ENCODE results near the gene SCNN1A. TPM values are rescaled to one million over a fixed set of nuclear protein-coding genes. Genes with fewer than 3 reads are reported as not detected.

The SCNN1A gene
- total and polyA plus RNA-seq, 2 donors (not counting 3 experiments of a cell fraction or from before 2014, with no cell fraction given) = 0.12 to 0.18 TPM

- CTCF ChIA-PET = interaction anchor here (0.5 to 1.3 kb wide), 2 partner anchors 28 to 61 kb away, joined by 3 read pairs; no protein-coding TSS in a partner anchor
- peaks cover 11 to 30% of the 10 kb centered on the region in 2 experiments for H3K36me3 ChIP-seq (ENCODE audit: control insufficient read depth in 2 of 2, extremely low read depth in 1 of 2, insufficient read depth in 2 of 2, low read length in 2 of 2)
- intact Hi-C loops (cut with micrococcal nuclease) = no loop called here
Measured at GRCh38 chr12:6387541-6387940, 12.2 kb upstream of the SCNN1A start.

More at GRCh38 chr12:6387541-6387940, 12.2 kb upstream of the SCNN1A start:
- Histone ChIP-seq H3K4me2 (ENCODE audit: insufficient read depth, low read length) (no peak overlapping the region), H3K27ac (ENCODE audit: insufficient read depth, low read depth, low read length) (no peak overlapping the region), H3K9me3 (replicated peaks; ENCODE audit: control insufficient read depth, insufficient read depth, low read length) (no peaks in the 10 kb centered on the region), H3K4me3 (replicated peaks in 1 of 3; ENCODE audit: insufficient read depth in 1 of 3, low read depth in 1 of 3, low read length in 3 of 3) (no peak overlapping the region), H2AFZ (ENCODE audit: low read depth, low read length) (no peak overlapping the region), H3K9me1 (replicated peaks; ENCODE audit: control insufficient read depth, extremely low read depth, insufficient read depth, low read length) (no peaks in the 10 kb centered on the region), H3K79me2 (ENCODE audit: control insufficient read depth, insufficient read depth, low read length) (peaks cover 20% of the 10 kb centered on the region), H3K4me1 (ENCODE audit: control insufficient read depth, extremely low read depth, insufficient read depth, low read length) (peaks cover 20% of the 10 kb centered on the region), H3K27me3 (ENCODE audit: control insufficient read depth in 2 of 2, insufficient read depth in 2 of 2, low read length in 2 of 2) (no peaks in the 10 kb centered on the region), H3K9ac (replicated peaks; ENCODE audit: extremely low read depth, insufficient read depth, low read length) (no peak overlapping the region), H4K20me1 (replicated peaks; ENCODE audit: control insufficient read depth, extremely low read depth, insufficient read depth, low read length) (no peaks in the 10 kb centered on the region)
- dilution Hi-C loops (cut with MboI; ENCODE audit: extremely low pct_ligation_motif_present, low sequenced_read_pairs) = no loop called here
- no TSS peak for BruUV-seq (replicated peaks)
- DNase-seq (ENCODE audit: low read depth, low spot score) (no peak), FAIRE-seq (no peak)
- POLR2A ChIA-PET = no interaction called here
- TF ChIP-seq CTCF (IDR thresholded peaks at IDR 0.05; ENCODE audit: extremely low read depth in 1 of 2, insufficient read depth in 1 of 2, low read depth in 1 of 2, low read length in 2 of 2) = no peak
- no peak for TF ChIP-seq POLR2A (IDR thresholded peaks at IDR 0.05; ENCODE audit: low read depth, low read length)
- TF ChIP-seq POLR2AphosphoS5 (IDR thresholded peaks at IDR 0.05; ENCODE audit: insufficient read depth, low read depth, low read length) = no peak
- no peak for TF ChIP-seq MYC (IDR thresholded peaks at IDR 0.05; ENCODE audit: low read depth, low read length)
- TF ChIP-seq EZH2 (IDR thresholded peaks at IDR 0.05; ENCODE audit: borderline replicate concordance, low read depth, low read length, severe bottlenecking) = no peak
- no peak for TF ChIP-seq GATA2 (IDR thresholded peaks at IDR 0.05; ENCODE audit: insufficient read depth, insufficient read length, low read depth, low read length)
- no peak for TF ChIP-seq MAX (IDR thresholded peaks at IDR 0.05; ENCODE audit: insufficient read depth, insufficient read length)
- TF ChIP-seq JUN (IDR thresholded peaks at IDR 0.05; ENCODE audit: borderline replicate concordance, insufficient read depth, insufficient read length, low read depth) = no peak
- TF ChIP-seq FOS (IDR thresholded peaks at IDR 0.05; ENCODE audit: borderline replicate concordance, insufficient read depth, low read length) = no peak
